HCT116 (cell line): ENCODE data around the gene CLCN5. TPM values are rescaled to one million over a fixed set of nuclear protein-coding genes. Genes with fewer than 3 reads are reported as not detected.

Experiments
- ATAC-seq: fragments of 200-7000 bp; cut with Tn5 transposase; 2 replicates; pipeline ENCODE4 v1.9.1; 2020; ENCODE audit warnings: mild to moderate bottlenecking, moderate library complexity
- BruUV-seq: library from RNA; stranded (reverse); fragments of 400-500 nt; replicated peaks from 2 replicates; lab custom pipeline; 2021; lab: Mats Ljungman, UMichigan
- CTCF ChIA-PET: fragments of 300-600 bp; sonication (Branson Sonifier 250); formaldehyde crosslinking; loops from one replicate; lab custom pipeline; 2021; ENCODE audit warnings: antibody characterized with exemption; lab: Charles Lee
- POLR2A ChIA-PET: fragments of 300-600, 350-600 bp; sonication (Branson Sonifier 250); formaldehyde crosslinking; loops from one replicate; lab custom pipeline; 2021; ENCODE audit warnings: antibody characterized with exemption; lab: Charles Lee
- RAD21 ChIA-PET, 2 experiments: fragments of 300-600 bp; sonication (Branson Sonifier 250); formaldehyde crosslinking; loops; one replicate each; lab custom pipeline; 2023; ENCODE audit warnings: low total read pairs in 2 of 2; ENCODE audit not compliant: uncharacterized antibody in 2 of 2, unreplicated experiment in 2 of 2, low non-redundant PET in 1 of 2; lab: Charles Lee
- DNase-seq: peaks from one replicate; pipeline ENCODE4 v3.0.0-alpha.2; 2010; ENCODE audit warnings: low read depth, low spot score
- H2AFZ ChIP-seq: fragments of 200-600 bp; shearing (Covaris generic), sonication (generic); 2 replicates; pipeline ENCODE4 v1.6.1; 2017; ENCODE audit warnings: low read depth, mixed run types, mixed read lengths, antibody characterized with exemption, low read length; ENCODE audit not compliant: poor library complexity, severe bottlenecking
- H3K27ac ChIP-seq: 2 replicates; pipeline ENCODE4 v1.5.1; 2012; ENCODE audit warnings: low read depth, low read length
- H3K27me3 ChIP-seq: fragments of 200-600 bp; sonication (generic); 2 replicates; pipeline ENCODE4 v1.6.1; 2016; ENCODE audit warnings: mixed run types, low read length, mixed read lengths; ENCODE audit not compliant: insufficient read depth
- H3K36me3 ChIP-seq, 2 experiments: fragments of 200-500 bp in 1 of 2; fragments of 200-600 bp in 1 of 2; sonication (Bioruptor generic) in 1 of 2; sonication (generic) in 1 of 2; 2 replicates each; pipeline versions ENCODE4 v1.5.1 to v1.6.1; 2014 to 2016; ENCODE audit warnings: low read length in 2 of 2, inconsistent platforms in 1 of 2, mixed read lengths in 1 of 2, mixed run types in 1 of 2; ENCODE audit not compliant: insufficient read depth in 2 of 2, control insufficient read depth in 1 of 2
- H3K4me1 ChIP-seq, 2 experiments: fragments of 200-600 bp in 1 of 2; sonication (generic) in 1 of 2; 2 replicates each; pipeline versions ENCODE4 v1.5.1 to v1.6.1; 2012 to 2017; ENCODE audit warnings: low read length in 2 of 2, inconsistent platforms in 1 of 2, mild to moderate bottlenecking in 1 of 2, mixed read lengths in 1 of 2, mixed run types in 1 of 2, moderate library complexity in 1 of 2; ENCODE audit not compliant: insufficient read depth in 2 of 2, control insufficient read depth in 1 of 2
- H3K4me2 ChIP-seq: fragments of 200-600 bp; sonication (generic); 2 replicates; pipeline ENCODE4 v1.6.1; 2017; ENCODE audit warnings: mixed run types, low read length, mixed read lengths
- H3K4me3 ChIP-seq, 2 experiments: fragments of 200-600 bp in 1 of 2; sonication (generic) in 1 of 2; replicated peaks in 1 of 2; 2 replicates each; pipeline ENCODE4 v1.5.1; 2011 to 2016; ENCODE audit warnings: low read length in 2 of 2, control low read depth in 1 of 2, low read depth in 1 of 2, mild to moderate bottlenecking in 1 of 2, mixed read lengths in 1 of 2, mixed run types in 1 of 2
- H3K79me2 ChIP-seq: fragments of 200-600 bp; sonication (generic); 2 replicates; pipeline ENCODE4 v1.6.1; 2017; ENCODE audit warnings: mild to moderate bottlenecking, mixed run types, low read length, moderate library complexity, mixed read lengths; ENCODE audit not compliant: insufficient read depth
- H3K9ac ChIP-seq: fragments of 200-600 bp; sonication (generic); 2 replicates; pipeline ENCODE4 v1.6.1; 2016; ENCODE audit warnings: low read length, mixed read lengths
- H3K9me2 ChIP-seq: fragments of 200-600 bp; sonication (generic), shearing (Covaris generic); 2 replicates; pipeline ENCODE4 v1.6.1; 2017; ENCODE audit warnings: mixed run types, mild to moderate bottlenecking, moderate library complexity; ENCODE audit not compliant: insufficient read depth
- H3K9me3 ChIP-seq, 2 experiments: fragments of 200-500 bp in 1 of 2; fragments of 200-600 bp in 1 of 2; sonication (Bioruptor generic) in 1 of 2; sonication (generic) in 1 of 2; 2 replicates each; pipeline ENCODE4 v1.6.1; 2014 to 2017; ENCODE audit warnings: low read length in 2 of 2, mixed read lengths in 2 of 2, inconsistent platforms in 1 of 2, low read depth in 1 of 2, mild to moderate bottlenecking in 1 of 2, mixed run types in 1 of 2, moderate library complexity in 1 of 2; ENCODE audit not compliant: control insufficient read depth in 1 of 2, insufficient read depth in 1 of 2
- H4K20me1 ChIP-seq: fragments of 200-600 bp; sonication (generic), shearing (Covaris generic); 2 replicates; pipeline ENCODE4 v1.6.1; 2017; ENCODE audit warnings: mixed run types, mild to moderate bottlenecking, moderate library complexity; ENCODE audit not compliant: insufficient read depth
- CEBPB ChIP-seq: IDR thresholded peaks from 2 replicates; pipeline ENCODE4 v1.6.1; 2012; ENCODE audit warnings: low read depth
- EGR1 ChIP-seq: IDR thresholded peaks from 2 replicates; pipeline ENCODE4 v1.6.1; 2012; ENCODE audit warnings: low read depth
- EZH2 ChIP-seq: fragments of 200-600 bp; sonication (generic); IDR thresholded peaks from 2 replicates; pipeline ENCODE4 v1.6.1; 2017; ENCODE audit warnings: antibody characterized with exemption, mixed run types
- EZH2phosphoT487 ChIP-seq: fragments of 200-600 bp; IDR thresholded peaks from 2 replicates; pipeline ENCODE4 v1.6.1; 2018; ENCODE audit warnings: antibody characterized with exemption, borderline replicate concordance
- POLR2A ChIP-seq: IDR thresholded peaks from 2 replicates; pipeline ENCODE4 v1.7.0; 2011; ENCODE audit warnings: borderline replicate concordance; ENCODE audit not compliant: insufficient read depth, insufficient read length; ENCODE audit errors: extremely low read depth
- POLR2AphosphoS5 ChIP-seq: IDR thresholded peaks from 2 replicates; pipeline ENCODE4 v1.6.1; 2011; ENCODE audit warnings: mild to moderate bottlenecking, low read depth, low read length, moderate library complexity
- RAD21 ChIP-seq: IDR thresholded peaks from 2 replicates; pipeline ENCODE4 v1.6.1; 2012; ENCODE audit warnings: low read depth, mild to moderate bottlenecking
- SIN3A ChIP-seq: IDR thresholded peaks from 2 replicates; pipeline ENCODE4 v1.6.1; 2012; ENCODE audit warnings: low read depth
- SP1 ChIP-seq: IDR thresholded peaks from 2 replicates; pipeline ENCODE4 v1.6.1; 2012; ENCODE audit warnings: low read depth
- SRF ChIP-seq: IDR thresholded peaks from 2 replicates; pipeline ENCODE4 v1.6.1; 2012; ENCODE audit warnings: low read depth
- TCF7L2 ChIP-seq: IDR thresholded peaks from 2 replicates; pipeline ENCODE4 v1.7.0; 2011; ENCODE audit warnings: borderline replicate concordance, inconsistent platforms; ENCODE audit not compliant: insufficient read depth, insufficient read length; ENCODE audit errors: extremely low read depth
- YY1 ChIP-seq: IDR thresholded peaks from 2 replicates; pipeline ENCODE4 v1.6.1; 2011; ENCODE audit warnings: low read length, low read depth, moderate library complexity, mild to moderate bottlenecking; ENCODE audit not compliant: insufficient replicate concordance; ENCODE audit errors: extremely low read depth
- ZFX ChIP-seq: fragments of 450-650 bp; IDR thresholded peaks from 2 replicates; pipeline ENCODE4 v1.6.1; 2017
- ZNF274 ChIP-seq: fragments of 200-500 bp; sonication (Bioruptor generic); IDR thresholded peaks from 2 replicates; pipeline ENCODE4 v1.6.1; 2014; ENCODE audit warnings: mild to moderate bottlenecking, low read depth, low read length, inconsistent platforms
- intact Hi-C: fragments of 100-400 bp; cut with micrococcal nuclease; formaldehyde crosslinking; loops from 2 replicates; pipeline ENCODE4 v1.10.0; 2022
- total RNA-seq: library from RNA; stranded (reverse); gene quantifications from one replicate; pipeline ENCODE4 v1.2.1, GENCODE V29; 2021; ENCODE audit not compliant: unreplicated experiment
- TF ChIP-seq, protein P1 (sequence below): IDR thresholded peaks from 2 replicates; pipeline ENCODE4 v1.6.1; 2012
- TF ChIP-seq, protein P2 (sequence below): IDR thresholded peaks from 2 replicates; pipeline ENCODE4 v1.6.1; 2011; ENCODE audit warnings: mild to moderate bottlenecking, low read length, moderate library complexity; ENCODE audit not compliant: insufficient replicate concordance; ENCODE audit errors: extremely low read depth
- TF ChIP-seq, protein P3 (sequence below): IDR thresholded peaks from 2 replicates; pipeline ENCODE4 v1.6.1; 2012

CLCN5 gene
- total RNA-seq, 1 experiment from 2014 or later: 6.1 TPM

DNA sequence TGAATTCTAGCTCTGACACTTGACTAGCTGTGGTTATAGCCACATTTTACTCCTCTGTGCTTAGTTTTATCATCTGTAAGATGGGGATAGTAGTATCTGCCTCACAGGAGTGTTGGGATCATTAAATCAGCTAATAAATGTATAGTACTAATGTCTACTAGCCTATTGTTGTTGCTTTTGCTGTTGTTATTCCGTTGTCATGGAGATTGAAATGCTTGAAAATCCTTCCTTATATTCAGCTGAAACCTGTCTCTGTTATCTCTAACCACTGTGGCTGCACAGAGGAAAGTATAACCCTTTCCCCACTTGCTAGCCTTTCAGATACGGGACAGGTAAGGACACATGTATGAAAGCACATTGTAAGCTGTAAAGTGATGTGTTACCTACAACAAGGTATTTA is 33.9 kb downstream of the CLCN5 start:
- no TSS peak for BruUV-seq
- CTCF ChIA-PET: no interaction called here
- TF ChIP-seq SP1 (no peak), ZFX (no peak), YY1 (no peak), EZH2 (no peak), POLR2A (no peak), ZNF274 (no peak), RAD21 (no peak), EGR1 (no peak), POLR2AphosphoS5 (no peak)
- TF ChIP-seq, protein P1, sequence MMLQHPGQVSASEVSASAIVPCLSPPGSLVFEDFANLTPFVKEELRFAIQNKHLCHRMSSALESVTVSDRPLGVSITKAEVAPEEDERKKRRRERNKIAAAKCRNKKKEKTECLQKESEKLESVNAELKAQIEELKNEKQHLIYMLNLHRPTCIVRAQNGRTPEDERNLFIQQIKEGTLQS: no peak
- TF ChIP-seq, all 23 proteins: peak for 0
- Histone ChIP-seq H2AFZ (no peak overlapping the region), H3K9ac (no peak overlapping the region), H3K4me1 (no peaks in the 10 kb centered on the region), H3K9me3 (no peaks in the 10 kb centered on the region), H3K9me2 (no peaks in the 10 kb centered on the region), H3K27ac (no peak overlapping the region), H4K20me1 (no peaks in the 10 kb centered on the region), H3K36me3 (no peaks in the 10 kb centered on the region), H3K4me2 (no peak overlapping the region), H3K79me2 (no peaks in the 10 kb centered on the region), H3K4me3 (no peak overlapping the region), H3K27me3 (no peaks in the 10 kb centered on the region)
- DNase-seq (no peak), ATAC-seq (no peak)
- RAD21 ChIA-PET: no interaction called here
- POLR2A ChIA-PET: no interaction called here
- intact Hi-C loops: no loop called here

DNA sequence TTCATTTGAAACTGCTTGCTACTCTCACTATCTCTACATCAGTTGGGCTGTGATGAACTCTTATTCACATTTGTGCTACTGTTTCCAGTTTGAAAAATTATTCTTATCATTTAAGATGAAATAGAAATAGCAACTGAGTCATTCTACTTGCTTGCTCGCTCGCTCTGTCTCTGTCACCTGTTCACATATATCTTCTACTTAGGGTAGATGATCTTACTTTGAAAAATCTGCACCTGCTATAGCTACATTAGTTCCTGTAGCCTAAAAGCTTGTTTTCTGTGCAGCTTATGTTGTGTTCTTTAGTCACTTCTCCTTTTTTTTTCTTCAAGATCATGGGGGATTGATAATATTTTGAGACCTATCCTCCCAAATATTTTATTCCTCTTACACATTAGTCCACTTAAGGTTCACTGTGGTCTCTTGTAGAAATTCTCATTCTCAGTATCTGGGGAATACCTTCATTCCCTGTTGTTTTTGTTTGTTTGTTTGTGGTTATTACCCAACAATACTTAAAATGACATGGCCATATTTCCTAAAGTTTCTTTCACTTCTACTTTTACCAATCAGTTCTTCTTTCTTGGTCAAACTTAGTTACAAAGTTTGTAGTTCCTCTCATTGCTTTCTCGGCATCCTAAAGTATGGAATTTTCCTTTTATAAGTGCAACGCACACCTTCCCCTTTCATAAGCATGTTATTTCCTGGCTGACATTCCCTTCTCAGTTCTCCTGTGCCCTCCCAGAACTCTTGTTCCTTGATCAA is 36.5 kb downstream of the CLCN5 start:
- H3K9me3 ChIP-seq: no peaks in the 10 kb centered on the region
- intact Hi-C loops: no loop called here
- H3K9me2 ChIP-seq: no peaks in the 10 kb centered on the region
- H3K4me2 ChIP-seq: no peak overlapping the region
- H3K27ac ChIP-seq: no peak overlapping the region
- no peak for DNase-seq
- H3K4me1 ChIP-seq: no peaks in the 10 kb centered on the region
- no peak overlapping the region for H3K4me3 ChIP-seq
- H2AFZ ChIP-seq: no peak overlapping the region
- POLR2A ChIA-PET: no interaction called here
- no peaks in the 10 kb centered on the region for H3K36me3 ChIP-seq
- H4K20me1 ChIP-seq: no peaks in the 10 kb centered on the region
- CTCF ChIA-PET: no interaction called here
- H3K79me2 ChIP-seq: no peaks in the 10 kb centered on the region
- RAD21 ChIA-PET: no interaction called here
- BruUV-seq: no TSS peak
- ATAC-seq: no peak
- no peaks in the 10 kb centered on the region for H3K27me3 ChIP-seq
- no peak overlapping the region for H3K9ac ChIP-seq
- TF ChIP-seq, protein P2, sequence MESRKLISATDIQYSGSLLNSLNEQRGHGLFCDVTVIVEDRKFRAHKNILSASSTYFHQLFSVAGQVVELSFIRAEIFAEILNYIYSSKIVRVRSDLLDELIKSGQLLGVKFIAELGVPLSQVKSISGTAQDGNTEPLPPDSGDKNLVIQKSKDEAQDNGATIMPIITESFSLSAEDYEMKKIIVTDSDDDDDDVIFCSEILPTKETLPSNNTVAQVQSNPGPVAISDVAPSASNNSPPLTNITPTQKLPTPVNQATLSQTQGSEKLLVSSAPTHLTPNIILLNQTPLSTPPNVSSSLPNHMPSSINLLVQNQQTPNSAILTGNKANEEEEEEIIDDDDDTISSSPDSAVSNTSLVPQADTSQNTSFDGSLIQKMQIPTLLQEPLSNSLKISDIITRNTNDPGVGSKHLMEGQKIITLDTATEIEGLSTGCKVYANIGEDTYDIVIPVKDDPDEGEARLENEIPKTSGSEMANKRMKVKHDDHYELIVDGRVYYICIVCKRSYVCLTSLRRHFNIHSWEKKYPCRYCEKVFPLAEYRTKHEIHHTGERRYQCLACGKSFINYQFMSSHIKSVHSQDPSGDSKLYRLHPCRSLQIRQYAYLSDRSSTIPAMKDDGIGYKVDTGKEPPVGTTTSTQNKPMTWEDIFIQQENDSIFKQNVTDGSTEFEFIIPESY: no peak
- no peak for TF ChIP-seq SIN3A
- no peak for TF ChIP-seq YY1
- TF ChIP-seq EZH2: no peak
- TF ChIP-seq SP1: no peak
- TF ChIP-seq, protein P3, sequence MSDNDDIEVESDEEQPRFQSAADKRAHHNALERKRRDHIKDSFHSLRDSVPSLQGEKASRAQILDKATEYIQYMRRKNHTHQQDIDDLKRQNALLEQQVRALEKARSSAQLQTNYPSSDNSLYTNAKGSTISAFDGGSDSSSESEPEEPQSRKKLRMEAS: no peak
- no peak for TF ChIP-seq SRF
- no peak for TF ChIP-seq CEBPB
- TF ChIP-seq EGR1: no peak
- no peak for TF ChIP-seq EZH2phosphoT487
- no peak for TF ChIP-seq TCF7L2
